NCI-H524 (cell line): ENCODE results near the gene PPIL6.

Source experiments
- DNase-seq, 2 experiments: peaks; one replicate each; lab custom pipeline; 2025; lab: John Stamatoyannopoulos, UW

The PPIL6 gene

DNA sequence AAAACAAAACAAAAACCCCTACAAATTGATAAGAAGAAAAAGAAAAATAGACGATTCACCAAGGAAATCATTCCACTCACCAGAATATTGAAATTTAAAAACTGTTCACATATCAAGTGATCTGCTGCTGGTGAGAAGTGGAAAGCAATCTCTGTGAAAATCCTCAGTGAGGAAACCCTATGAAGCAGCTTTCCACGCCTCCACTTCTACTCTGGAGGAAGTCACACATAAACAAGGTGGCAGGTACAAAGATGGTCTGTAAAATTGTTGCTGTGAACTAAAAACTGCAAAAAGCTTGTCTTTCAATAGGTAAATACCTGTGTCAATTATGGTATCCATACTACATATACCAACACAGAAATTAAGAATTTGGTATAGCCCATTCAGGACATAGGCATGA lies 76.7 kb downstream of the PPIL6 start:
- DNase-seq = no peak

DNA sequence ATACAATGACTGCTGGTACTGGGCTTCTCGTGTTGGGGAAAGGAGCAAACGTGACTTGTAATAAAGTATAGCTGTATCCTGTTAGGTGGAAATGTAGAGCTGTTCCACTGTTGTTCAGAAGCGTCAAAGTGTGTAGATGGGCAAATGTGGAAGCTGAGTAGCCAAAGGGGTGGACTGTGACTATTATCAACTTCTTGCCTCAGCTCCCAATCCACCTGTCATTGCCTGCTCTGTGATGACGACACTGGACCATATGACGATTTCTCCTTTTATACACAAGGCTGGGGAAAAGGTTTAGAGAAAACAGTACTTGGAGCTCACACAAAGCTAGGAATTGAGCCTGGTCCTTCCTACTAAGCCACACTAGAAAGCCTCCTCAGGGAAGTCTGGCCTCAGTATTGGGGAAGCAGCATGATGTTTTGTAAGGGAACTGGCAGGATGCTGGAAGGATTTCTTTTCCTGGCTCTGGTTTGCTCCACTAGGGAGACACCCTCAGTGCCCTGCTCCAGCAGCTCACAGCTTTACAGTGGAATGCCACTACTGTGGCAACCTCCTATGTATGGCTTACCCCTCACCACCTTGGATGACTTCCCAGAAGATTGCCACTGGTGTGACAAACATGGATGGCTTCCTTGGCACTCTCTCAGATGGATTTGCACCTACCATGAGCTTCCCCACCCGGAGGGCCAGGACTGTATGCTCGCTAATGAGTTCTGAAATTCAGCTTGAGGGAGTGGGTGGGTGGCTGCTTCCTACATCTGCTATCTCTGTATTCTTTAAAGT lies 78.1 kb downstream of the PPIL6 start:
- no peak for DNase-seq

DNA sequence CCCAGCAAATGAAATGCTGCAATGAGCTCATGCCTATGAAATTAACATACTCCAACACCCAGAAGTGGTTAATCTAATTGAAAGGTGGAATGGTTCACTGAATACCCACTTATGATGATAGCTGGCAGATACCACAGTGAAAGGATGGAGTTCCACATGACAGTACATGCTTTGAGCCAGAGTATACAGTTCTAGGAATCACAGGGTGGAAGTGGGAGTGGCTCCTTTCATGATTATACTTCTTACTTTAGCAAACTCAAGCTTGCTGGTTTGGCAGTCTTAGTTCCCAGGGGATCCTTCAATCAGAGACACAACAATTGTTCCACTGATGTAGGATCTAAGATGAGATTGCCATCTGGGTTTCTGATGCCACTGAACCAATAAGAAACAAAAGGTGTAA lies 79.6 kb downstream of the PPIL6 start:
- DNase-seq = no peak

DNA sequence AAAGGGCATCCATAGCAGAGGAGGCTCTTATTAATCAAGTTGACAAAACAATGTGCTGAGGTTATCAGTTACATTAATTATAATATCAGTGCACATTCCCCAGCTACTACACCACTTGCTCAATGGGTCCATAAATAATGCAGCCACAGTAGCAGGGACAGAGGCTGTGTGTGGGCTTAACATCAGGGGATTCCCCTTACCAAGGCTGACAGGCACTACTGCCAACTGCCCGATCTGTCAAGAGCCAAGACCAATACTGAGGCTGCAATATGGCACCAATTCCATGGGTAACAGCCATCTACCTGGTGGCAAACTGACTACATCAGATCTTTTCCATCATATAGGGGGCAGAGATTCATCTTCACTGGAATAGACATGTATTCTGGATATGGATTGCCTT lies 80.1 kb downstream of the PPIL6 start:
- no peak for DNase-seq

DNA sequence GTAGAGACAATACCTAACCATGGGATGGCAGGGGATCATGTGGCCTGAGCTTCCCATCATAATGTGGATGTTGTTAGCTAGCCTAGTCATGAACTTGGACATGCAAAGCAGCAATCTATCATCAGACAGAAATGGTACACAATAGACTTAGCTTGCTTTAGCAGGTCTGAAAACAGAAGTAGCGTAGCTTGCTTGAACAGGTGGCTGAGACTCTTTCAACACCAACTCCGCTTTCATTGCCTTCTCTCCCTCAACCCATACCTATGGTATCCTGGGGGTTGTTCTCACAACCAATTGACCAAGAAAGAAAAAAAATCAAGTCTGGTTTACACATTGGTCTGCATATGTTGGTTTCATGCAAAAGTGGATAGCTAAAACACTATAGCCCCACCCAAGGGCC lies 81.2 kb downstream of the PPIL6 start:
- no peak for DNase-seq

DNA sequence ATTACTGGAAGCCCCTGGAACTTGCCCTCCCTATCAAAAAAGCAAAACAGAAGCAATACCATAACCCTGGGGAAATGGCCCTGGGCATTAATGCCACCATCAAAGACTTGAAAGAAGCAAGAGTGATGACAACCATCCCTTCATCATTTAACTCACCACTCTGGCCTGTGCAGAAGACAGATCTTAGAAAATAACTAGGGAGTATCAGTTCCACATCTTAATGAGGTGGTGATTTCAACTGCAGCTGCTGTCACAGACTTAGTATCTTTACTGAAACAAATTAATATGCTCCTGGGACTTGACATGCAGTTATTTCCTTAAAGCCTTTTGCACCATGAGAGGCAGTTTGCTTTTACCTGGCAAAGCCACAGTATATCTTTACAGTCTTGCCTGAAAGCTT lies 82.2 kb downstream of the PPIL6 start:
- DNase-seq = no peak

DNA sequence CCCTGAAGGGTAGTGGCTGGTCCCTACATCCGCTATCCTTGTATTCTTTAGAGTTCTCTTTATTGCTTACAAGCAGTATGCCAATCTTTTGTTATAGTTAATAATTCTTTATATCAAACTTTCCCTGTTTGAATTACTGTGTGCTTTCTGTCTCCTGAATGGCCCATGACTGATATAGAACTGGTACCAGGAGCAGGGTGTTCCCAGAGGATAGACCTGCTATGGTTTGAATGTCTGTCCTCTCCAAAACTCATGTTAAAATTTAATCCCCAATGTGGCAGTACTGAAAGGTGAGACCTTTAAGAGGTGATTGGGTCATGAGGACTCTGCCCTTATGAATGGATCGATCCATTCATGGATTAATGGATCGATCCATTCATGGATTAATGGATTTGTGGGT lies 84.2 kb downstream of the PPIL6 start:
- no peak for DNase-seq

DNA sequence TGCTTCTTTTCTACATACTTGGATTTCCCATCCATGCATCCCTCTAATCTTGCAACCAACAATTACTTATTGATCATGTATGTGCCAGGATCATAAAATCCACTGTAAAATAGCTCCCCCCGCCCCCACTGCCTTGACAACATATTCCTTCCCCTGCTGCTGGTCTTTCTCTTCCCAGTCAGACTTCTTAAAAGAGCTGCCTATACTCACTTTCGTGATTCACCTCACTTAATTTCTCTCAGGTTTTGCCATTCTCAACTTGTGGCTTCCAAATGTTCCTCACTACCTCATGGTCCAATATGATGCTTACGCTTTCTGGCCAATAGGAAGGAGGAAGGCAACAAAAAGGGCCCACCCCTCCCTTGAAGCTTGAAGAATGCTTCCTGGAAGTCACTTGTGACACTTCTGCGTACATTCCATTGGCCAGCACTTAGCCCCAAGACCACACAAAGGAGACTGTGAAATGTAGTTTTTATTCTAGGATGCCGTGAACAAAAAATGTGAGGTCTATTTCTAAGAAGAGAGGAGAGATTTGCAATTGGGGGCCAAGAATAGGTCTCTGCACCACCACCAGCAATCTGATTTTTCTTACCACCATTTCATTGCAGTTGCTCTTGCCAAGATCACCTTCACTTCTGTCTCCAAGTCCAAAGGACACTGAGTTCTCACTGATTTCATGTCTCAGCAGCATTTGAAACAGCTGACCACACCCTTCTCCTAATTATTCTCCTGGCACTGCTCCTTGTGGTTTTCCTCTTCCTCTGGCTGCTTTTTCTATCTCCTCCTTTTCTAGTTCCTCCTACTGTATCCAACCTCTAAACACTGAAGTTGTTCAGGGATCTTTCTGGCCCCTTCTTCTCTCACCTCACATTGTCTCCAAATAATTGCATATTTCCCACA lies 88.9 kb downstream of the PPIL6 start:
- DNase-seq = no peak

DNA sequence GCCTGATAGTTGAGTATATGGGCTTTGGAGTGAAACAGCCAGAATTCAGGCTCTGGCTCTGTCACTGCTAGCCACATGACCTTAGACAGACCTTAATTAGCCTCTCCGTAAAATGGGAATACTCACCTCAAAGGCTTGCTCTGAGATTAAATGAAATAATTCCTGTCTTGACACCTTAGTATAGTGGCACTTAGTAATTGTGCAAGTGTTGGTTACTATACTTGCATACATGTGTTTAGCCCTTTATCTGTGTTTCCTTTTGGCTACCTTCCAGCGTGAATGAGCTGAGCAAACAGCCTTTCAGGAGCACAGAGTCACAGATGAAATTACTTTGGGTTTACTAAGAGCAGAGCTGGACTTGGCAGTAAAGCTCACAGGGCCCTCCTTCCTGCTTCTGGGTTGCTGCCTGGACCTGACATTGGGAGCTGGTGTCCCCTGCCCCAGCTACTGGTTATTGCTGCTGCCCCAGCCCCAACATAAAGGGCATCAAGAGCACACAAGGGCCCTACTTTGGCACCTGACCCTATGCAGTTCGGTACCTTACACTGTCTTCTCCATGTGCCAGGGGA lies 90.9 kb downstream of the PPIL6 start:
- DNase-seq = no peak

DNA sequence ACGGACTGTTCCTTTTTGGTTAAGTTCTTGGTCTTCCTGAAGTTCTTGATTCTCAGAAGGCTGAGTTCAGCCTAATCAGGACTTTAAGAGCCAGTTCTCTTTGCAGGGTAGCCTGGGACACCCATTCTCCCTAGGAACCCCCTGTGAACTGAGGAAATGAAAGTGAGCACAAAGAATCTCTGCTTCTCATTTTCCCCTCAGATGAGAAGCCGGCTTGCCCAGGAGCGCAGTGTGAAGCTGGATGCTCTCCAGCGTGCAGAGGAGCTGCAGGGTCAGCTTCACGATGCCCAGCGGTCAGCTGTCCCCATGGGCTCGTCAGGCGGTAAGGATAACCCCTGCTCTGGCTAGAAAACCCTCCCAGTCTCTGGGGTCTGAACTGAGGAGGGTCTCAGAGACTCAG lies 92.2 kb downstream of the PPIL6 start:
- DNase-seq = no peak

DNA sequence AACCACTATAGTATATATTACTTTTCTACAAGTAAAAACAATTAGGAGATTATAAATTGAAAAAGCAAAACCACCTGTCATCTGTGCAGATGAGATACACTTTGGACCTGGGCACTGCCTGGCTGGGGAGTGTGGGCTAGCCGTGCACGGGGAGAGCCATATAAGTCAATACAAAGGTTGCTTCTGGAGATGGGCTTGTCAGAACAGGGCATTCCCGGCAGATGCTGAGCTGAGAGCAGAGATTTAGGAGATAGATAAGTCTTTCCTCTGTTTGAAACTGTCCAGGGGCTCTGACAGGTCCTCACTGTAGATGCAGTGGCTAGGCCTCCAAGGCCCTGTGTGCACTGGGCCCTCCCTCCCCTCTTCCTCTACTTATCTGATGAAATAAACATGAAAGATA lies 92.6 kb downstream of the PPIL6 start:
- DNase-seq = no peak

DNA sequence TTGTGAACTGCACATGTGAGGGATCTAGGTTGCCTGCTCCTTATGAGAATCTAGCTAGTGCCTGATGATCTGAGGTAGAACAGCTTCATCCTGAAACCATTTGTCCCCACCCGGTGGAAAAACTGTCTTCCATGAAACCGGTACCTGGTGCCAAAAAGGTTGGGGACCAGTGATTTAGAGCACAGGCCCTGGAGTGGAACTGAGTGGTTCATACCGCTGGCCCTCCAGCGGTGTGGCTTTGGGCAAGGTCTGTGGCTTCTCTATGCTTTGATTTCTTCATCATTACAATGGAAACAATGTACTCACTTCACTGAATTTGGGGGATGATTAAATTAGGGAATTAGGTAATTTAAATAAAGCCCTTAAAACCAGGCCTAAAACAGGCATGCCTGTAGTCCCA lies 94.4 kb downstream of the PPIL6 start:
- no peak for DNase-seq

DNA sequence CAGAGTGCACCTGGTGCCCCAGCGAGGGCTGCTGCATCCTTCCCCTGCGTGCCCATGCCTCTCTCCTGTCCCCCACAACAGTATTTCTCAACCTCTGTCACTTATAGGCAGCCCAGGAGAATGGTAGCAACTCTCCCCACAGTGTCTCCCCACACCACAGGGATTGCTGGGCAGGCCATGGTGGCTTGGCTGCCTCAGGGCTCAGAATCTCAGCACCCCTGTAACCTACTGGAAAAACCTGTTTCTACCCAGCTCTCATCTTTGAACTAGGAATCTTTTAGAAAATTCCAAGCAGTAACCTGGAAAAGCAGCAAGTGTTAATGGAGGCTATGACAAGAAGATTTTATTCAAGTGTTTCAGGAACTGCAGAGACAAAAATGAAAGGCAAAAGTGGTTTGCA lies 96.2 kb downstream of the PPIL6 start:
- DNase-seq = no peak

DNA sequence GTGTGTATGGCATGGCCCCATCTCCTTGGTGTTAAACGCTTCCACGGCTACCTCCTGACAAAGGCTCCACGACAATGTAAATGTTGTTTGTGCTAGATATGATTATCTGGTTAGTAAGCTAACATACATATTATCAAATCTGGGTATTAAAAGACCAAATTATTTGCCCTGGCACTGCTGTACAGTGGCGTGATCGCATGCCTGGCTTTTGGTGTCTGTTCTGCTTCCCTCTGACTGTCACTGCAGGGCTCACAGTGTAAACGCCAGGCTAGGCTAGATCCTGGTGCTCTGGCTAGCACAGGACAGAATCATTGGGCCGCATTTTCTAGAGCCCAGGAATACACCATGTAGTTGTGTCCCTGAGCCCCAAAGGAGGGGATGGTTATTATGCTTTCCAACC lies 96.9 kb downstream of the PPIL6 start:
- no peak for DNase-seq

DNA sequence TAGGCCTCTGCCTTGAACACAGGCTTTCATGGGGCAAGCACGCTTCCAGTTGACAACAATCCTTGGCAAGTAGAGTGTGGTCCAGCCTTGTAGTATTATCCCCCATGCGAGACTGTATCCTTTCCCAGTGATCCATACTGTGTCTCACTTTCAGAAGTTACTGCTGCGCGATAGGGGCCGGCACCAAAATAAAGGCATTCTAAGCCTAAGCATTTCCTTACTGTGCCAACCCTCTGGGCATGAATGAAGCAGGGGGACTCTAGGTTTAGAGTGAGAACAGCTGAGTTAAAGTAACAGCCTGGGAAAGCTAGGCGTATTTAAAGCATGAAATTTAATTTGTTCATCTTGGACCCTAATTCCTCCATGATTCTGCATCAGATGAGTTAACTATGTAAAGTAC lies 97.5 kb downstream of the PPIL6 start:
- DNase-seq = no peak

DNA sequence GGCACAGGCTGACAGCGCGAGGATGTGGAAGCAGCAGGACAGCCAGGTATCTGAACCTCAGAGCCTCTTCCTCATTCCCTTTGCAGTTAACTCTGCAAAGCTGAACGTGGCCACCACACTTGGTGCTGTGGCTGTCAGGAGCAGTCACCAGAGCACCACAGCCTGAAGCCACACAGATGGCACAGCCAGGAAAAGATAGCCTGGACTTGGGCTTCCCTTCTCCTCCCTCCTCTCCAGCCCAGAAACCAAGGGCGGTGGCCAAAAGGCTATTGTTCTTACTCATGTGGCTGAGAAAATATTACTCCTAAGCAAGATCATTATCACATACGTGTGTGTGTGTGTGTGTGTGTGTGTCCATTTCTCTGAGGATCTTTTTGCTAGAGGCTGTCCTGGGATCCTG lies 97.9 kb downstream of the PPIL6 start:
- no peak for DNase-seq

DNA sequence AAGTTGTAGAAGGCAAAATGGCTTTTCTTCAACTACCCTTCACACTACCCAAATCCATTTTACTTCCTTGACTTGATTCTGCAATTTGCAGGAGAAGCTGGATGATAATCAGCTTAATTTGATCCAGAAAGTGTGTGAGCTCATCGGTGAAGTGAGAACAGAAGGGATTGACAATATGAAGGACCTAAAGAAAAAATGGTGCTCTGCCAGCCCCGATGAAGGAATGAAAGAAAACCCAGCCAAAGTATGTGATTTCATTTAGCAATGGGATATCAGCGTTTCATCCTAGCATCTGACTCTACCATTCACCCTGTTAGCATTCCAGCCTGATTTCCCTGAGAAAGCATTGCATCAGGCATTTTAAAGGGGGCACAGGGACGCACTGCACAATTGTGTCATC lies 99.6 kb downstream of the PPIL6 start:
- DNase-seq = no peak
